ENCODE data around the gene NR2E1. TPM values are rescaled to one million over a fixed set of nuclear protein-coding genes. Genes with fewer than 3 reads are reported as not detected.

Gene NR2E1
- not detected for total RNA-seq
- long read RNA-seq: 0 reads

DNA sequence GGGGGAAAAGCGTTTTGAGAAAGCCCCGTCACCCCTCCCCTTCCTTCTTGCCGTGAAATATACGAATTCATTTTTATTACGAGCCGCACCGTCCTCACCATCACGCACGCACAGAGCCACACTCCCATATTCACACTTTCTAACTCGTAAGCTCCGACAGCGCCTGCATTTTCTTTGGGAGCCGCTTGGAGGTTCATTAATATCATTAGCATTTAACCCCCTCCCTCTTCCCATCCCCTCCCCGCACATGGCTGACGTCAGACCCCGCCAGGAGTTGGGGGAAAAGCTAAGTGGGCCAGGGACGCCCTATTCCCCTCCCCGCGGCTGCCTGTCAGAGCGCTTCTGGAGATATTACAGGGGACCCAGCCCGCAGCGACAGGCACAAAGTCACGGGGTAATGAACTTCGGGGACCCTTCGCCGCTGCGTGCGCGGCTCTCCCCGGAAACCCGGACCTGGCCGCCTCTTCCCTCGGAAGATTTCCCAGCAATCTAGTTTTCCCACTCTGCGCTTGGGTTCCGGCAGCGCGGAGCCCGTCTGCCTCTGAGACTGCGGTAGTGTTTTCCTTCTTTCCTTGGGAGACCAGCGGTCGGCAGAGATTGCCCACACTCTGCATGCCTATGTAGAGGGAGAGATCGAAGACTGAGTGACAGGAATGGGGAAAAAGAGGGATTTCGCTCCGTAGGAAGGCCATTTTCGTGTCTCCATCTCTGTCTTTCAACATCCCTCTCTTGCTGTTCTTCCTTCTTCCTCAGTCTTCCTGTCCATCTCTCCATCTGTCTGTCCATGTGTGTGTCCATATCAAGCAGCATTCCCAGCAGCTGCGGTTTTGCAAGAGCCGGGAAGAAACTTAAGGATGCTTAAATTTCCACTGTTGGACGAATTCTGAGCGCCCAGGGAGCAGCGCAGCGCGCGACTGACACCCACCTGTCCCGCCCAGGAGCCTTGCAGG lies at the start of gene NR2E1:
TSS of gene NR2E1 (plus strand) at position 309 of the 950 bp plus-strand sequence. CDS start 744 bp downstream, outside the sequence.
- intact Hi-C loops (cut with micrococcal nuclease): no loop called here
- ATAC-seq: no peak
- DNase-seq: no peak

DNA sequence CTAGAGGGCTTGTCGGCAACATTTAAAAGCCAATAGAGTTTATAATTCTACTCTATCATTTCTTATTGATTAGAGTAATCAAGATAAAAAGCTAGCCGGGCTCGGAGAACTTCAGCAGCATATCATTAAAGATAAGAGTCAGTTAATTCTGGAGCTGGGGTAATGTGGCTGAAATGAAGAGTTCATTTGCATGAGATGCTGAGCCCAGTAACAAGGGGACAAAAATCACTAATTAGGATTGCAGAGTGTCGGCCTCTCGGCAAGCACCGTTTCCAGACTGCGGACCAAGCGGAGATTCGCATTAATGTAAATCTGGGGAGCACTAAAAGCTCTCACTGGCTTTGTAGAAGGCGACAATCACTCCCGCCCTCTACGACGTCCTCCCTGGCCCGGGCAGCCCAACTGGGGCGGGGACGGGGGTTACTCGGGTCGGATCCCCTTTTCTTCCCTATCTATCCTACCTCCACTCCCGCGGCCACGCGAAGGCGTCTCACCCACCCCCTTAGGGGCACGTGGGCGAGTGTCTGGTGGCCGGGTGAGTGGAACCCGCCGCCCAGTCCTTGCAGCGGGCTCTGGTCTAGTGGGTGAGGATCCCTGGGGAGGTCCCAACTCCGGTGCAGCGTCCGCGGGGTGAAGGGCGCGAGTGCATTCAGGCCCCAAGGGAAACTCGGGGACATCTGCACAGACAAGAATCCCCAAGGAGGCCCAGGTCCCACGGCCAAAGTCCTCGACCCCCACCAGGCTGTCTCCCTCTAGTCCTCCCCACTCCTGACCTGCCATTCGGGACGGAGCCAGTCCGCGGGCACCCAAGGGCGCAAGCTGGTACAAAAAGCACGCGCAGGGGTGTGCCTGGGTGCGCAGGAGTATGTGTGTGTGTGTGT lies 49.0 kb upstream of the NR2E1 start:
- DNase-seq (no peak), ATAC-seq (no peak)
- intact Hi-C loops (cut with micrococcal nuclease): loop anchor here (10.0 kb wide), 1 partner anchor 378 kb away; no protein-coding TSS in a partner anchor

GRCh38 chr6:108117427-108118358 lies 48.1 kb upstream of the NR2E1 start:
- peak; percentile 54 for DNase-seq
- peak; percentile 68 for ATAC-seq
- intact Hi-C loops (cut with micrococcal nuclease): loop anchor here (10.0 kb wide), 1 partner anchor 377 kb away; no protein-coding TSS in a partner anchor

GRCh38 chr6:108118359-108118724 lies 47.5 kb upstream of the NR2E1 start:
- DNase-seq (no peak), ATAC-seq (no peak)
- intact Hi-C loops (cut with micrococcal nuclease): loop anchor here (10.0 kb wide), 1 partner anchor 376 kb away; no protein-coding TSS in a partner anchor

- no peak for ATAC-seq
- DNase-seq: no peak
- intact Hi-C loops (cut with micrococcal nuclease): loop anchor here (10.0 kb wide), 1 partner anchor 376 kb away; no protein-coding TSS in a partner anchor
These were observed 46.7 kb upstream of the NR2E1 start for GRCh38 chr6:108118810-108119768.

DNA sequence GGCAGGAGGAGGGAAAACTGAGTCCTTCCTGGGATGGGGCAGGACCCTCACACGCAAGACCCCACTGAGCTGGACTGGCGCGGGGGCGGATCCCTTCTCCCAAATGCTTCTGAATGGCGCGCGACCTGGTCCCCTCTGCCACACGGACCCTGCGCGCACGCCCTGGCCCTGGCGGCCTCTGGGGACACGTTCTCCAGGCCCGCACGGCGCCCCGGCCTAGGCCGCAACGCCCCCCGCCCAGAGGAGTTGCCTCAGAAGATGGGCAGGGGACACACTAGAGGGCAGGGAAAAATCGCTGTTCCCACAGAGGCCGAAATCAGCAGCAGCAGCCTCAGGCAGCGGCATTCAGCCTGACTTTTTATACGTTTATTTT lies 46.1 kb upstream of the NR2E1 start:
- ATAC-seq (no peak), DNase-seq (no peak)
- intact Hi-C loops (cut with micrococcal nuclease): loop anchor here (10.0 kb wide), 1 partner anchor 375 kb away; no protein-coding TSS in a partner anchor

- intact Hi-C loops (cut with micrococcal nuclease): no loop called here
- ATAC-seq (no peak), DNase-seq (no peak)
These were observed 45.5 kb upstream of the NR2E1 start for GRCh38 chr6:108120311-108120710.

GRCh38 chr6:108121612-108122011 lies 44.2 kb upstream of the NR2E1 start:
- intact Hi-C loops (cut with micrococcal nuclease): no loop called here

GRCh38 chr6:108123481-108123929 lies 42.3 kb upstream of the NR2E1 start:
- ATAC-seq (no peak), DNase-seq (no peak)
- intact Hi-C loops (cut with micrococcal nuclease): no loop called here

More at GRCh38 chr6:108121612-108122011, 44.2 kb upstream of the NR2E1 start:
- DNase-seq (no peak), ATAC-seq (no peak)

DNA sequence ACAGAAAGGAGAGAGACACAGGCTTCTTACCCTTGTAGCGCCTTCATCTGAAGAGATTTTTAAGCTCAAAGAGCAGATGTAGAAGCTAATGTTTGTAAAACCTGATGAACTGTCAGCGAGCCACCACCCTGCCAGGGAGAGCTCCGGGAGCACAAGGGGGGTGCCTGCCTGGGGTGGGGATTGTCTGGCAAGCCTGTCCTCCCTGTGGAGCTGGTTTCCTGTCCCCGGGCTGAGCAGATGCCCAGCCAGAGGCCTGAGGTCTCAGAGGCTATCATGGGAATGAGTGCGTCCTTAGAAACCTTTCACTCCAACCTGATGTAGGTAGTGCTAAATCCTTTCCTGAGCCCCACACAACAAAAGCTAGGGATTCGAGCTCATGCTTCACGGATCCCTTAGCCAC lies 41.9 kb upstream of the NR2E1 start:
- intact Hi-C loops (cut with micrococcal nuclease): no loop called here
- ATAC-seq: no peak

DNA sequence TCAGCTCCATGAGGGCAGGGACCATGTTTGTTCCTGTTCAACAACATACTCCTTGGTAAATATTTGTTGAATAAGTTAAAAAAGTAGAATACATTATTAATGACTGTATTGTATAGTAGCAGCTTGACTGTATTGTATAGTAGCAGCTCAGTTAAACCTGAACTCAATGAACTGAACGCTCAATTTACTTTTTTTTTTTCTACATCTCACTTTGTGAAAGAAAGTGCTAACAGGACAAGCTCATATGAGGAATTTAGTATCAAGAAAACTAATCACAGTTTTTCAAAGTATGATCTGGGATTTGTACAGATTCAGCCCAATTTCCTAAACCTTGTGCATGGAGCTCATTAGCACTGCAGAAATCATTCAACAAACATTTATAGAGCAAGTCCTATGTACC lies 38.8 kb upstream of the NR2E1 start:
- no peak for DNase-seq
- intact Hi-C loops (cut with micrococcal nuclease): no loop called here
- ATAC-seq: no peak

More for the DNA sequence above, 41.9 kb upstream of the NR2E1 start:
- no peak for DNase-seq

GRCh38 chr6:108127826-108128225 lies 38.0 kb upstream of the NR2E1 start:
- intact Hi-C loops (cut with micrococcal nuclease): no loop called here
- ATAC-seq (no peak), DNase-seq (no peak)

DNA sequence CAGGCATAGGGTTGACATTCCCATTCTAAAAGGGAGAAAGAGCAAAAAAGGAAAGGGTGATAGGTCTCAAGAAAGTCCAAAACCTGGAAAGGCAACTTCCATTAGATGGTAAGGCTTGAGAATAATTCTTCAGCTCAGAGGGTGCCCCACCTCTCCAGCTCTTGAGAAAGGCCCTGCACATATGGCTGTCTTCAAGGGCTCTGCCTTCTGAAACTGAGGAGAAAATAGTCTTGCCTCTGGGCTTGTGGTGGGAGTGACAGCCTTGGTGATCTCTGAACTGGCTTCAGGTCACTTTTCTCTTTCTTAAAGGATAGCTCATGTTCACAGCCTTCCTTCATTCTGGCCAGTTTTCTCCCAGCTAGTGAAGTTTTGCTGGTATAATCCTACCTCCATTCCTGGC lies 35.6 kb upstream of the NR2E1 start:
- DNase-seq (no peak), ATAC-seq (no peak)
- intact Hi-C loops (cut with micrococcal nuclease): no loop called here

DNA sequence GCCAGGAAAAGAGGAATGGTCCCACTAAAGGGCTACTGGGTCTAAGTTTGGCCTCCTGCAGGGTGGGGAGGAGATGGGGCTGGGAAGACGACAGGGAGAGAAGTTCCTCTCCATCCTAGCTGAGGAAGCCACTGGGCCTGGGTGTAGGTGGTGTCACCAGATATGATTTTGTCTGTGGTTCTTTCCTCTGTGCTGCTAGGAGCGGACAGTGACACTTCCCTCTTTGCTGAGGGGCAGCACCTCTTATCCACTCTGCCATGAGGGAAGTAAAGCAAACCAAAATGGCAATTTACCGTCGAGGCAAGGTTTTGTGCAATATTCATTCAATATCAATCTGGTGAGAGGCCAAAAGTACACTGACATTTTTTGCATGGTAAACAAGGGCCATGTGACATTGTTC lies 33.0 kb upstream of the NR2E1 start:
- ATAC-seq: no peak
- intact Hi-C loops (cut with micrococcal nuclease): no loop called here
- no peak for DNase-seq

DNA sequence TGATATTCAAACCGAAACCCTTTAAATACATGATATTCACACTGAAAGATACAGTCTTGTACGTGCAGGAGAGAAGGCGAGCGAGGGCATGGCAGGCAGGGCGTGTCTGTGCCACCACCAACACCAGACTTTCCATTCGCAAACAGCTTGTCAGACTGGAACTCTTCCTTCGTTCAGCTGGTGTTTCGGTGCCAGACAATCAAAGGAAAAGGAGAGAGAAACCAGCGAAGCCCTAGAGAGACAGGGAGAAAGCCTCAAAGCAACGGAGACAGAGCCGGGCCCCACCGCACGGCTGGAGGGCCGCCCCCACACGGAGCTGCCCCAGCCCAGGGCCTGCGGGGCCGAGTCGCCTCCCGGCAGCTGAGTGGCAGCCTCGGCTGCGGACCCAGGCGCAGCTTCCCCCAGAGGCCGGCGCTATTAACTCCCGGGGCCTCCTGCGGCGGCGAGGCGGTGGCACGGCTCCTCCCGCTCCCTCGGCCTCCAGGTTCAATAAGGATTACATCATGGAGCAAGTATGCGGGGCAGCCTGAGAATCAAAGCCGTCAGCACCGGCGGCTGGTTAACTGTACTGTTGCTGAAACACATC lies 32.1 kb upstream of the NR2E1 start:
- DNase-seq (peak; percentile 70), ATAC-seq (peak; percentile 98)
- intact Hi-C loops (cut with micrococcal nuclease): no loop called here

GRCh38 chr6:108134213-108134970 lies 31.4 kb upstream of the NR2E1 start:
- intact Hi-C loops (cut with micrococcal nuclease): no loop called here
- no peak for DNase-seq
- ATAC-seq: no peak

Data from left ventricle myocardium superior (tissue), 1 donor.